Neural cell (in vitro differentiated cells): ENCODE results near the gene PLA2G2F. TPM values are rescaled to one million over a fixed set of nuclear protein-coding genes. Genes with fewer than 3 reads are reported as not detected.

Experiments
- H2AFZ ChIP-seq: fragments of 200-600, 300-800 bp; sonication (generic), shearing (Covaris generic); 2 replicates; pipeline ENCODE4 v1.6.0; 2014; ENCODE audit warnings: low read depth, mild to moderate bottlenecking, antibody characterized with exemption, low read length, moderate library complexity
- H3F3A ChIP-seq: fragments of 200-600 bp; shearing (Covaris generic); 2 replicates; pipeline ENCODE4 v1.6.1; 2016; ENCODE audit warnings: mild to moderate bottlenecking, moderate library complexity, mixed read lengths, antibody characterized with exemption, low read length; ENCODE audit not compliant: insufficient read depth, poor library complexity, severe bottlenecking
- H3K27ac ChIP-seq: fragments of 200-600, 300-800 bp; sonication (generic), shearing (Covaris generic); 2 replicates; pipeline ENCODE4 v1.5.1; 2014; ENCODE audit warnings: mild to moderate bottlenecking, low read length, moderate library complexity
- H3K27me3 ChIP-seq: fragments of 300-800, 200-600 bp; sonication (generic), shearing (Covaris generic); 2 replicates; pipeline ENCODE4 v1.6.0; 2014; ENCODE audit warnings: mild to moderate bottlenecking, low read depth, low read length, moderate library complexity; ENCODE audit not compliant: insufficient read depth
- H3K36me3 ChIP-seq: fragments of 300-800, 200-600 bp; sonication (generic), shearing (Covaris generic); 2 replicates; pipeline ENCODE4 v1.5.1; 2014; ENCODE audit warnings: mild to moderate bottlenecking, antibody characterized with exemption, low read length, moderate library complexity; ENCODE audit not compliant: insufficient read depth
- H3K4me2 ChIP-seq: fragments of 300-800, 200-600 bp; sonication (generic), shearing (Covaris generic); 2 replicates; pipeline ENCODE4 v1.6.0; 2014; ENCODE audit warnings: mild to moderate bottlenecking, low read length
- H3K4me3 ChIP-seq: fragments of 300-800, 200-600 bp; sonication (generic), shearing (Covaris generic); 2 replicates; pipeline ENCODE4 v1.5.1; 2014; ENCODE audit warnings: mild to moderate bottlenecking, low read length, moderate library complexity
- H3K79me2 ChIP-seq: fragments of 200-600 bp; shearing (Covaris generic); replicated peaks from 2 replicates; pipeline ENCODE4 v1.6.0; 2014; ENCODE audit warnings: mild to moderate bottlenecking, low read length, moderate library complexity; ENCODE audit not compliant: insufficient read depth
- H3K9ac ChIP-seq: fragments of 300-800, 200-600 bp; sonication (generic), shearing (Covaris generic); 2 replicates; pipeline ENCODE4 v1.6.1; 2016; ENCODE audit warnings: mild to moderate bottlenecking, low read length, mixed read lengths
- H3K9me2 ChIP-seq: fragments of 200-600 bp; shearing (Covaris generic); 2 replicates; pipeline ENCODE4 v1.6.1; 2016; ENCODE audit warnings: mild to moderate bottlenecking, low read length, mixed read lengths; ENCODE audit not compliant: insufficient read depth
- H3K9me3 ChIP-seq: fragments of 200-600, 300-800 bp; sonication (generic), shearing (Covaris generic); 2 replicates; pipeline ENCODE4 v1.6.1; 2016; ENCODE audit warnings: mild to moderate bottlenecking, mixed run types, low read length, moderate library complexity, mixed read lengths
- H4K20me1 ChIP-seq: fragments of 200-600 bp; shearing (Covaris generic); 2 replicates; pipeline ENCODE4 v1.6.1; 2016; ENCODE audit warnings: mild to moderate bottlenecking, mixed run types; ENCODE audit not compliant: insufficient read depth
- EP300 ChIP-seq: fragments of 450-650 bp; conservative IDR thresholded peaks from 2 replicates; pipeline ENCODE4 v1.6.1; 2014; ENCODE audit warnings: antibody characterized with exemption, mild to moderate bottlenecking, moderate library complexity; ENCODE audit not compliant: poor library complexity, severe bottlenecking
- EZH2 ChIP-seq: fragments of 200-600, 300-800 bp; shearing (Covaris generic), sonication (generic); IDR thresholded peaks from 2 replicates; pipeline ENCODE4 v1.6.1; 2014; ENCODE audit warnings: antibody characterized with exemption, low read length, borderline replicate concordance, mild to moderate bottlenecking; ENCODE audit not compliant: insufficient read depth, poor library complexity, severe bottlenecking
- MXI1 ChIP-seq: fragments of 450-650 bp; conservative IDR thresholded peaks from 2 replicates; pipeline ENCODE4 v1.6.1; 2014; ENCODE audit warnings: antibody characterized with exemption, mild to moderate bottlenecking; ENCODE audit not compliant: poor library complexity, severe bottlenecking
- POLR2AphosphoS5 ChIP-seq: IDR thresholded peaks from 2 replicates; pipeline ENCODE4 v1.6.1; 2012
- RAD21 ChIP-seq: fragments of 450-650 bp; conservative IDR thresholded peaks from 2 replicates; pipeline ENCODE4 v1.6.1; 2014; ENCODE audit warnings: antibody characterized with exemption, mild to moderate bottlenecking, moderate library complexity
- REST ChIP-seq: IDR thresholded peaks from 2 replicates; pipeline ENCODE4 v1.6.1; 2012; ENCODE audit warnings: borderline replicate concordance
- SMC3 ChIP-seq: fragments of 450-650 bp; conservative IDR thresholded peaks from 2 replicates; pipeline ENCODE4 v1.6.1; 2014; ENCODE audit warnings: antibody characterized with exemption, mild to moderate bottlenecking, moderate library complexity; ENCODE audit not compliant: poor library complexity
- TAF1 ChIP-seq: IDR thresholded peaks from 2 replicates; pipeline ENCODE4 v1.6.1; 2012; ENCODE audit warnings: low read depth
- polyA plus RNA-seq: library from polyadenylated mRNA; depleted of rRNA; stranded (reverse); fragments of >200 nt; gene quantifications from 2 replicates; pipeline ENCODE4 v1.2.3, GENCODE V29; 2014
- TF ChIP-seq, protein P1 (sequence below): fragments of 450-650 bp; IDR thresholded peaks from 2 replicates; pipeline ENCODE4 v1.5.1; 2014; ENCODE audit warnings: antibody characterized with exemption, mild to moderate bottlenecking, moderate library complexity; ENCODE audit not compliant: poor library complexity, severe bottlenecking

Gene PLA2G2F
- polyA plus RNA-seq, 1 donor from 2014 or later, result not detected

DNA sequence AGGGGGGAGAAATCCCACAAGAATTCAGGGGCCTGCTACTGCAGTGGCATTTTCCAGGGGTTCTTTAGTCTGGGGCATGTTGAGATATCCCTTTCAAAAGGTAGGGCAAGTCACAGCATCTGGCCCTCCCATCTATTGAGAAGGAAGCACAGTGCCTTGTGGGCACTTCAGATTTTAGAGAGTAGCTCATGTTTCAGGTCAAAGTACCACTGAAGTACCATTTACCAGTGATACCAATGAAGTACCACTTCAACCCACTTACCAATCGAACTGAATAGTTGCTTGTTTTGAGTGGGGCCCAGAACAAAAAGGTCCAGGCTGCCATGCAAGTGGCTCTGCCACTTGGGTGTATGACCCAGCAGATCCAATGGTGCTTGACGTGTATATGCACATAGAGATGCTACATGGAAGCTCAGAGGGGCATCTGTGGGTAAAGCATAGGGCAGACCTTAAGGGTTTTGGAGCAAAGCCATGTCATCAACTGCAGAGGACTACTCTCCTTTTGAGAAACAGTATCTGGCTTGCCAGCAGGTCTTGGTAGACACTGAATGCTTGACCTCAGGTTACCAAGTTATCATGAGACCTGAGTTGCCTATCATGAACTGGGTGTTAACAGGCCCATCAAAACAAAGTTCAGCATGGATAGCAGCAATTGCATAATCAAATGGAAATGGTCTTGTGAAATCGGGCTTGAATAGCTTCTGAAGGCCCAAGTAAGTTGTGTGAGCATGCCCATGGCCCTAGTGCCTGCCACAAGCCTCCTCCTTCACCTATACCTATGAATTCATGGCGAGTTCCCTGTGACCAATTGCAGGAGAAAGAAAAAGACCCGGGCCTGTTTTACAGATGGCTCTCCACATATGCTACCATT, 43.3 kb upstream of the PLA2G2F start:
- no peak overlapping the region for H2AFZ ChIP-seq
- no peak overlapping the region for H3K4me3 ChIP-seq
- no peaks in the 10 kb centered on the region for H3K36me3 ChIP-seq

GRCh38 chr1:20096840-20097447, 42.2 kb upstream of the PLA2G2F start:
- Histone ChIP-seq H3K79me2 (no peaks in the 10 kb centered on the region), H3K27ac (no peak overlapping the region), H3K9me3 (peaks cover 3% of the 10 kb centered on the region), H3K9ac (no peak overlapping the region), H3K4me3 (no peak overlapping the region), H3F3A (no peaks in the 10 kb centered on the region), H3K9me2 (no peaks in the 10 kb centered on the region), H3K4me2 (no peak overlapping the region), H3K36me3 (no peaks in the 10 kb centered on the region), H2AFZ (no peak overlapping the region), H4K20me1 (no peaks in the 10 kb centered on the region), H3K27me3 (no peaks in the 10 kb centered on the region)
- TF ChIP-seq POLR2AphosphoS5 (no peak), REST (no peak), SMC3 (no peak), EP300 (no peak), MXI1 (no peak)

More for the DNA sequence above, 43.3 kb upstream of the PLA2G2F start:
- Histone ChIP-seq H3K27ac (no peak overlapping the region), H3K79me2 (no peaks in the 10 kb centered on the region), H3K9ac (no peak overlapping the region), H3K4me2 (no peak overlapping the region), H4K20me1 (no peaks in the 10 kb centered on the region), H3K9me2 (no peaks in the 10 kb centered on the region), H3K9me3 (peaks cover 3% of the 10 kb centered on the region), H3K27me3 (no peaks in the 10 kb centered on the region), H3F3A (no peaks in the 10 kb centered on the region)
- TF ChIP-seq EP300 (no peak), TAF1 (no peak), MXI1 (no peak), SMC3 (no peak), EZH2 (no peak), RAD21 (no peak), REST (no peak), POLR2AphosphoS5 (no peak)
- TF ChIP-seq, protein P1, sequence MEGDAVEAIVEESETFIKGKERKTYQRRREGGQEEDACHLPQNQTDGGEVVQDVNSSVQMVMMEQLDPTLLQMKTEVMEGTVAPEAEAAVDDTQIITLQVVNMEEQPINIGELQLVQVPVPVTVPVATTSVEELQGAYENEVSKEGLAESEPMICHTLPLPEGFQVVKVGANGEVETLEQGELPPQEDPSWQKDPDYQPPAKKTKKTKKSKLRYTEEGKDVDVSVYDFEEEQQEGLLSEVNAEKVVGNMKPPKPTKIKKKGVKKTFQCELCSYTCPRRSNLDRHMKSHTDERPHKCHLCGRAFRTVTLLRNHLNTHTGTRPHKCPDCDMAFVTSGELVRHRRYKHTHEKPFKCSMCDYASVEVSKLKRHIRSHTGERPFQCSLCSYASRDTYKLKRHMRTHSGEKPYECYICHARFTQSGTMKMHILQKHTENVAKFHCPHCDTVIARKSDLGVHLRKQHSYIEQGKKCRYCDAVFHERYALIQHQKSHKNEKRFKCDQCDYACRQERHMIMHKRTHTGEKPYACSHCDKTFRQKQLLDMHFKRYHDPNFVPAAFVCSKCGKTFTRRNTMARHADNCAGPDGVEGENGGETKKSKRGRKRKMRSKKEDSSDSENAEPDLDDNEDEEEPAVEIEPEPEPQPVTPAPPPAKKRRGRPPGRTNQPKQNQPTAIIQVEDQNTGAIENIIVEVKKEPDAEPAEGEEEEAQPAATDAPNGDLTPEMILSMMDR, result no peak
